ENCODE results near the gene NAA80.

NAA80 gene

GRCh38 chr3:50327943-50328691, 28.9 kb upstream of the NAA80 start, which contains the start of gene TUSC2:
Gene TUSC2 (minus strand): TSS chr3:50328223. CDS start chr3:50328099, 124 bp downstream.
- DNase-seq (ENCODE audit: low read depth, low spot score) = no peak

- DNase-seq (ENCODE audit: low read depth, low spot score) = no peak
Measured at GRCh38 chr3:50327129-50327528, 27.9 kb upstream of the NAA80 start.

GRCh38 chr3:50326182-50326541, 27.0 kb upstream of the NAA80 start:
- no peak for DNase-seq (ENCODE audit: low read depth, low spot score)

GRCh38 chr3:50325497-50326181, 26.4 kb upstream of the NAA80 start:
- no peak for DNase-seq (ENCODE audit: low read depth, low spot score)

- no peak for DNase-seq (ENCODE audit: low read depth, low spot score)
Measured at GRCh38 chr3:50325113-50325480, 25.9 kb upstream of the NAA80 start.

- no peak for DNase-seq (ENCODE audit: low read depth, low spot score)
Measured at GRCh38 chr3:50324351-50325112, 25.3 kb upstream of the NAA80 start.

- DNase-seq (ENCODE audit: low read depth, low spot score) = no peak
Measured at GRCh38 chr3:50323614-50324199, 24.5 kb upstream of the NAA80 start.

GRCh38 chr3:50323092-50323600, 23.9 kb upstream of the NAA80 start:
- no peak for DNase-seq (ENCODE audit: low read depth, low spot score)

- no peak for DNase-seq (ENCODE audit: low read depth, low spot score)
Measured at GRCh38 chr3:50322386-50323091, 23.3 kb upstream of the NAA80 start, which contains the start of gene HYAL2. Gene HYAL2 (minus strand): TSS chr3:50322745. CDS start chr3:50320489, 2,256 bp downstream.

- no peak for DNase-seq (ENCODE audit: low read depth, low spot score)
Measured at GRCh38 chr3:50322115-50322385, 22.8 kb upstream of the NAA80 start.

GRCh38 chr3:50321336-50322114, 22.3 kb upstream of the NAA80 start:
- DNase-seq (ENCODE audit: low read depth, low spot score) = no peak

GRCh38 chr3:50320853-50321335, 21.7 kb upstream of the NAA80 start:
- DNase-seq (ENCODE audit: low read depth, low spot score) = no peak

GRCh38 chr3:50319894-50320625, 20.9 kb upstream of the NAA80 start:
- DNase-seq (ENCODE audit: low read depth, low spot score) = no peak

- no peak for DNase-seq (ENCODE audit: low read depth, low spot score)
Measured at GRCh38 chr3:50319181-50319893, 20.1 kb upstream of the NAA80 start.

GRCh38 chr3:50318615-50319014, 19.4 kb upstream of the NAA80 start:
- DNase-seq (ENCODE audit: low read depth, low spot score) = no peak

- no peak for DNase-seq (ENCODE audit: low read depth, low spot score)
Measured at GRCh38 chr3:50318163-50318562, 19.0 kb upstream of the NAA80 start.

GRCh38 chr3:50317300-50317699, 18.1 kb upstream of the NAA80 start:
- no peak for DNase-seq (ENCODE audit: low read depth, low spot score)

- no peak for DNase-seq (ENCODE audit: low read depth, low spot score)
Measured at GRCh38 chr3:50316657-50317242, 17.5 kb upstream of the NAA80 start.

GRCh38 chr3:50314816-50315215, 15.6 kb upstream of the NAA80 start:
- no peak for DNase-seq (ENCODE audit: low read depth, low spot score)
